Ishikawa (cell line): ENCODE data around the gene DNAJB13.

ENCODE experiments used
- CEBPB ChIP-seq: IDR thresholded peaks from 2 replicates; pipeline ENCODE4 v1.6.1; 2012
- CREB1 ChIP-seq: IDR thresholded peaks from 2 replicates; pipeline ENCODE4 v1.6.1; 2012; ENCODE audit warnings: low read depth
- EGR1 ChIP-seq: IDR thresholded peaks from 2 replicates; pipeline ENCODE4 v1.6.1; 2012
- EP300 ChIP-seq: IDR thresholded peaks from 2 replicates; pipeline ENCODE4 v1.6.1; 2012; ENCODE audit warnings: borderline replicate concordance
- FOXM1 ChIP-seq: IDR thresholded peaks from 2 replicates; pipeline ENCODE4 v1.6.1; 2012; ENCODE audit warnings: low read depth, borderline replicate concordance
- NFIC ChIP-seq: IDR thresholded peaks from 2 replicates; pipeline ENCODE4 v1.6.1; 2012
- RAD21 ChIP-seq: IDR thresholded peaks from 2 replicates; pipeline ENCODE4 v1.6.1; 2012; ENCODE audit warnings: low read depth
- REST ChIP-seq: IDR thresholded peaks from 2 replicates; pipeline ENCODE4 v1.6.1; 2012; ENCODE audit warnings: low read depth, mild to moderate bottlenecking
- TAF1 ChIP-seq: IDR thresholded peaks from 2 replicates; pipeline ENCODE4 v1.6.1; 2012; ENCODE audit warnings: low read depth, mild to moderate bottlenecking
- TCF12 ChIP-seq: IDR thresholded peaks from 2 replicates; pipeline ENCODE4 v1.6.1; 2012; ENCODE audit warnings: low read depth
- TEAD4 ChIP-seq: IDR thresholded peaks from 2 replicates; pipeline ENCODE4 v1.6.1; 2012
- YY1 ChIP-seq: IDR thresholded peaks from 2 replicates; pipeline ENCODE4 v1.6.1; 2012; ENCODE audit warnings: low read depth
- ZBTB7A ChIP-seq: IDR thresholded peaks from 2 replicates; pipeline ENCODE4 v1.6.1; 2012; ENCODE audit warnings: low read depth
- TF ChIP-seq, protein P1 (sequence below): IDR thresholded peaks from 2 replicates; pipeline ENCODE4 v1.6.1; 2012
- TF ChIP-seq, protein P2 (sequence below): IDR thresholded peaks from 2 replicates; pipeline ENCODE4 v1.6.1; 2012

DNAJB13 gene

DNA sequence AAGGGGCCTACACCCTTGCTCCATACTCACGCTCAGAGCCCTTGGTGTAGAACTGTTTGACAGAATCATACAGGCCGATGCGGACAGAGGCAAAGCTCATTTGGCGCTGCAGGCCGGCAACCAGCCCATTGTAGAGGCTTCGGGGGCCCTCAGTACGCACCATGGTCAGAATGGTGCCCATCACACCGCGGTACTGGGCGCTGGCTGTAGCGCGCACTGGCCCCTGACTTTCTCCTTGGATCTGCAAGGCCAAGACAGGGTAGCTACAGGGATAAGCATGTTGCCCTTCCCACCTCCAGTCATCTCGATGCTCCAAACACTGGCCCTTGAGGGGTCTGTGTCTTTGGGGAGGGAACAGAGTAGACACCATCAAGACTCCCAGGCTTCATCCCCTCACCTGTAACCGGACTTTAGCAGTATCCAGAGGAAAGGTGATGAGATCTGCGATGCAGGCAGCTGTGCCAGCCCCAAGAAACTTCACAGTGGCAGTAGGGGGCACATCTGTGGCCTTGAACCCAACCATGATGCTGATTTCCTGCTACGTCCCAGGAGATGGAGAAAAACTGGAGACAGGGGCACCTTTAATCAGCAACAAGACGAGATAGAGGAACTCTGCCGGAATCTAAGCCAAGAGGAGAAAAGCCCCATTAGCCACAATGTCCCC, 27.2 kb downstream of the DNAJB13 start:
- TF ChIP-seq, protein P1, sequence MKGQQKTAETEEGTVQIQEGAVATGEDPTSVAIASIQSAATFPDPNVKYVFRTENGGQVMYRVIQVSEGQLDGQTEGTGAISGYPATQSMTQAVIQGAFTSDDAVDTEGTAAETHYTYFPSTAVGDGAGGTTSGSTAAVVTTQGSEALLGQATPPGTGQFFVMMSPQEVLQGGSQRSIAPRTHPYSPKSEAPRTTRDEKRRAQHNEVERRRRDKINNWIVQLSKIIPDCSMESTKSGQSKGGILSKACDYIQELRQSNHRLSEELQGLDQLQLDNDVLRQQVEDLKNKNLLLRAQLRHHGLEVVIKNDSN = no peak
- TF ChIP-seq FOXM1 (no peak), ZBTB7A (no peak), CREB1 (no peak), RAD21 (no peak), NFIC (no peak), REST (no peak), CEBPB (no peak), YY1 (no peak), TAF1 (no peak), EGR1 (no peak), TCF12 (no peak)
- TF ChIP-seq, protein P2, sequence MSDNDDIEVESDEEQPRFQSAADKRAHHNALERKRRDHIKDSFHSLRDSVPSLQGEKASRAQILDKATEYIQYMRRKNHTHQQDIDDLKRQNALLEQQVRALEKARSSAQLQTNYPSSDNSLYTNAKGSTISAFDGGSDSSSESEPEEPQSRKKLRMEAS = no peak

GRCh38 chr11:73978576-73979086, 27.8 kb downstream of the DNAJB13 start:
- TF ChIP-seq FOXM1 = no peak

DNA sequence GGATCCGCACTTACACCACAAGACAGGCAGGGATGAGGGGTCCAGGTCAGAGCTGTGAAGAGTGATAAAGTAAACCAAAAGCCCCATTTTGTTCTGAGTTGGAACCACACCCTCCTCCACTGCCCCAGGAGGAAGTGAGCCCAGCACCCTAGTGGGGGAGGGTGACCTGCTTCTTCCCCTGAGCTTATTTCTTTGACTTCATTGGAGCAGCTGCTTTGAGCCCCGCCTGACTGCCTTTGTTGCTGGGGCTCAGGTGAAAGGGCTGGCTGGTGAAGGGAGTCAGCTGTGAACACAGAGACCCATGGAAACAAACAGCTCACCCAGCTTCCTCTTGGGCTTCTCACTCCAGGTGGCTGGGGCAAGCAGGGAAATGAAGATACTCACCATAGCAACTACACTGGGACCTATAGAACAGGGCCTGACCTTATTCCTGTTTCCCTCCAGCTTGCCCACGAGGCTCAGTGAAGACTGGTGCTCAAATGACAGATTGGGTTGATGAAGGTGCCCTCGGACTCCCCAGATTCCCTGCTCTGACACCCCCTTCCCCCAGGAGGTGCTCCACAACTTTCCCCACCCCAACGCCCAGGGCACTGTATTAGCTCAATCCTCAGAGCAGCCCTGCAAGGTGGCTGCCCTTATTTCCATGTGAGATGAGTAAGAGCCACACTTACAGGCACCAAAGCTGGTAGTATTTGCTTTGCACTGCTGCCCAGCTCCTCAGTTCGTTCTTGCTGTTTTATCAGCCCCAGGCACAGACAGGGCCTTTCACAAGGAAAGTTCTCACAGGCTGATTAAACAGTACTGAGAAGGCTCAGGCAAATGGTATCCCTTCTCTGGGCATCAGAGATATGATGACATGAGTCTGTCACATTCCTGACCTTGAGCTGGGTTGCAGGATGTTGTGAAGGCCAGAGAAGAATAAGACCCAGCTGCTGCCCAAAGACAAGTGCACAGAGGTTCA, 29.5 kb downstream of the DNAJB13 start:
- TF ChIP-seq, protein P2 = peak; percentile 26; the same call in 1 of the 2 replicates
- TF ChIP-seq RAD21 = no peak

DNA sequence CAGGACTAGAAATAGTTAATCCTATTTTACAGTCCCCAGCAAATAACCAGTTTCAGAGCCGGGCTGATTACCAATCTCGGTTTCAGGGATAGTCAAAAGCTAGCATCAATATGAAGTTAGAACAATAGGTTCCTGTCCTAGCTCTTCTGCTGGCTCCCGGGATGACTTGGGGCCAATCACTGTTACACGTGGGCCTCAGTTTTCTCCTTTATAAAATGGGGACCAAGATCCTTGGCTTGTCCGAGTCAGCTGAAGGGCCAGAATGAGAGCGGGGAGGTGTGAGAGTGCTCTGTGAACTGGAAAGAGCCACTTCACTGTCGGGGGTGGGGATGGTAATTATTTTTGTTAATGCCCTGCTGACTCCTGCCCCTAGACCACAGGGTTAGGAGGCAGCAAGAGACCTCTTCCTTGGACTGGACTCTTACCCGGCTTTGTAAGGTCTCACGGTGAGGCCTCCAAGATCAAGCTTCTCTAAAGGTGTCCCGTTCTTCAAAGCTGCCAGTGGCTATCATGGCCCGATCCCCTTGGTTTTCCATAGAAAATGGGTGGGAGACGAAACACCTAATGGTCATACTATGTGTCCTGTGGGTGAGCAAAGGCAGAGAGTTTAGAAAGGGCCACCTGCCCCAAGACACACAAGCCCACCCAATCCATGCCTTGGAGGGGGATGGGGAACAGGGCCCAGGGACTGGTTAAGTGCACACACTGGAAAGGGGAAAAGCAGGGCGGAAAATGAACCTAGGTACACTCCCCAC, 30.4 kb downstream of the DNAJB13 start:
- TF ChIP-seq, protein P1 = no peak
- TF ChIP-seq, protein P2 = no peak
- no peak for TF ChIP-seq YY1
- TF ChIP-seq TAF1 = no peak
- no peak for TF ChIP-seq NFIC
- no peak for TF ChIP-seq EGR1

- TF ChIP-seq TAF1 = peak; percentile 30; the same call in 1 of the 2 replicates
- TF ChIP-seq EGR1 = no peak
These were observed 31.8 kb downstream of the DNAJB13 start, which contains the start of gene UCP2 for GRCh38 chr11:73982595-73982989. Gene UCP2, minus strand, starts transcription at chr11:73982843. Its CDS starts 4,465 bp downstream, at chr11:73978378.

- TF ChIP-seq CREB1 (peak; percentile 52), NFIC (no peak; the same call in none of the 2 replicates), ZBTB7A (peak; percentile 67; the same call in 1 of the 2 replicates), RAD21 (peak; percentile 0; the same call in 1 of the 2 replicates), REST (no peak), TEAD4 (no peak), TAF1 (peak; percentile 57; the same call in 1 of the 2 replicates), TCF12 (peak; percentile 73; the same call in 1 of the 2 replicates), EP300 (peak; percentile 58), YY1 (no peak), EGR1 (no peak), CEBPB (no peak), FOXM1 (peak; percentile 91)
- TF ChIP-seq, protein P1 = peak; percentile 90
- TF ChIP-seq, protein P2 = peak; percentile 90
These were observed 32.3 kb downstream of the DNAJB13 start for GRCh38 chr11:73982990-73983740.
